GM21447 (cell line): ENCODE measurements around the gene NOXA1.

Source experiments
- ATAC-seq: cut with Tn5 transposase; IDR thresholded peaks from one replicate; pipeline ENCODE4 v1.9.1; 2021; ENCODE audit not compliant: unreplicated experiment

Gene NOXA1

GRCh38 chr9:137423514-137424291 lies 510 bp downstream of the NOXA1 start:
- no peak for ATAC-seq

DNA sequence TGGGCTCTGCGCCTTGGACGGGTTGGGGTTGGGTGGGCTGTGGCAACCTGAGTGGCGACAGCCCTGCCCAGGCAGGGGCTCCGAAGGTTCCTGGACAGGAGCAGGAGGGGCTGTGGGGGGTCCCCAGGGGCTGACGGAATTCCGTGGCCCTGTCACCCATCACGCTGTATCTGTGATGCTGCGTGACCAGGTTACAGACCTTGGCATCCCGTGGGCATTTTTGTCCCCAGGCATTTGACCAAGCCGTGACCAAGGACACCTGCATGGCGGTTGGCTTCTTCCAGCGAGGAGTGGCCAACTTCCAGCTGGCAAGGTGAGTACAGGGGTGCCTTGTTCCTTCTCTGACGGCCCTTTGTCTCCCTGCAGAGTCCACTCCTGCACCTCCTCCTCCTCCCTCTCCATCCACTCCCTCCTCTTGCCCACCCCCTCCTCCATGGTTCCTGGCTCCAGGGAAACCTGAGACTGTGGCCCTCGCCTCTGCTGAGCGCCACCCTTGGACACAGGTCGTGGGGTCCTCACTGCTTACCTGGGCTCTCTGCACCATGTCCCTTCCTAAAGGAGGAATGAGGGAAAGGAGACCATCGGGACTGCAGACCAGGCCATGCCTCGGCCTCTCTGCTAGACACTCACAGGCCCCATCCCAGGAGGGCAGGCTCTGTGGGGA lies 3.0 kb downstream of the NOXA1 start:
- ATAC-seq: no peak

DNA sequence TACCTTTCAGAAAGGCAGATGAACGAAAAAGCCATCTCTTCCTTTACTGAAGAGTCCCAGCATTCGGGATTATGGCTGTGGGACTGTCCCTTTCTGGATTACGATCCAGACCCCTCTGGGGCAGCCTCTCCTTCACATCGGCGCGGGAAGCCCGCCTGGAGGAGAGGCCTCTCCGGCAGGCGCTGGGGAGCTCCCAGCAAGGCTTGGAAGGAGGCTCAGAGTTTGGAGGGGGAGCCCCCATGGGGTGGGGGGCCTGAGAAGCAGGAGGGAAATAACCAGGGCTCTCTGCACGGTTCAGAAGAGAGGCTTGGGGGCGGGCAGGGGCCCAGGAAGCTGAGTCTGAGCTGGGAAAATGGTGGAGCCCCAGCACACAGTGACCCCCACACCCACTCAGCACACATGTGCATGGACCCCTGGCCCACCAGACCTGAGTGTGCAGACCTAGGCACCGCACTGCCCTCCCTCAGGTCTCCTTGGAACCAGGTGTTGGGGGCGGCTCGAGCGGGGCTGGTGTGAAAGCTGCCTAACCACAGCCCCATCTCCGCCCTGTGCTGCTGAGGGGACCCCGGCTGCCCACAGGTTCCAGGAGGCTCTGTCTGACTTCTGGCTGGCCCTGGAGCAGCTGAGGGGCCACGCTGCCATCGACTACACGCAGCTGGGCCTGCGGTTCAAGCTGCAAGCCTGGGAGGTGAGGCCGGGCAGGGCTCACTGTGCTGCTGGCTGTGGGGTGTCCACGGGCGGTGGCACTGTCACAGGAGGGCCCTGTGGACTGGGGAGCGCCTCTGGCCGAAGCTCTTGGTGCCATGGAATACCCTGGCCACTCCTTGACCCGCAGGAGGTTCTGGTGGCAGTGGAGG lies 4.5 kb downstream of the NOXA1 start:
- ATAC-seq: no peak

DNA sequence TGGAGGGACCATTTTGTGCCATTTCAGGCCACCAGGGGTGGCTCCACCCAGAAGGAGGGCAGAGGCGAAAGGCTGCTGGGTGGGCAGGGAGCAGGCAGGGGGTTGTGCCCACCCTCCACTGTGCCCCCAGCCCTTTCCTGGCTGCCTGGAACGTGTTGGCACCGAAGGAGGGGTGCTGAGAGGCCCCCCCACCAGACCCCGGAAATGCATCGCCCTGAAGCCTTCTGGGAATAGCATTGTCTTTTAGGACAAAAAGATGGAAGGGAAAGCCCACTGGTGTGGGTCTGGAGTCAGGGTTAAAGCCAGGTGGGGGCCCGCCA lies 5.1 kb downstream of the NOXA1 start:
- ATAC-seq: no peak

- no peak for ATAC-seq
Measured at GRCh38 chr9:137428841-137429545, 5.8 kb downstream of the NOXA1 start.

GRCh38 chr9:137429546-137429890 lies 6.3 kb downstream of the NOXA1 start:
- no peak for ATAC-seq

GRCh38 chr9:137429974-137430722 lies 7.0 kb downstream of the NOXA1 start:
- no peak for ATAC-seq

GRCh38 chr9:137430723-137431415 lies 7.7 kb downstream of the NOXA1 start:
- no peak for ATAC-seq

DNA sequence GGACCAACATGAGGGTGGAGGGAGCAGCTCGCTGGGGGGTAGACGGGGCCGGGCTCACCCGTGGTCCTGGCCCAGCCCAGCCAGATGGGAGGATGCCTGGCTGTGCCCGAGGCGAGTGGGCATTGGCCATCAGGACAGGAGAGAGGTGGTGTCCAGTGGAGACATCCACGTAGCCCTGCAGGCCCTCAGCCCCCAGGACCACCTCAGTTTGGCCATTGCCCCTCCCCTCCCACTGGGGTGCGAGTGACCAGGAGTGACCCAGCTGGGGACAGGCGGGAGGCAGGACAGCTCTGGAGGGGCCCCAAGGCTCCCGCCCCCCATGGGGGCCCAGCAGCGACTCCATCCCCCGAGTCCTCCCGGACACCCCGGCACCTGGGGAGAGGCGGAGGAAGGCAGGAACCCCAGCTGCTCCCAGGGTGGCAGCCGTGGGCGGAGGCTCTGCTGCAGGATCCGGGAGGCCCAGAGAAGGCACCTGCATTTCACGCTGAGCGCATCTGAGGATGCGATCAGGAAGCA lies 8.3 kb downstream of the NOXA1 start:
- no peak for ATAC-seq

DNA sequence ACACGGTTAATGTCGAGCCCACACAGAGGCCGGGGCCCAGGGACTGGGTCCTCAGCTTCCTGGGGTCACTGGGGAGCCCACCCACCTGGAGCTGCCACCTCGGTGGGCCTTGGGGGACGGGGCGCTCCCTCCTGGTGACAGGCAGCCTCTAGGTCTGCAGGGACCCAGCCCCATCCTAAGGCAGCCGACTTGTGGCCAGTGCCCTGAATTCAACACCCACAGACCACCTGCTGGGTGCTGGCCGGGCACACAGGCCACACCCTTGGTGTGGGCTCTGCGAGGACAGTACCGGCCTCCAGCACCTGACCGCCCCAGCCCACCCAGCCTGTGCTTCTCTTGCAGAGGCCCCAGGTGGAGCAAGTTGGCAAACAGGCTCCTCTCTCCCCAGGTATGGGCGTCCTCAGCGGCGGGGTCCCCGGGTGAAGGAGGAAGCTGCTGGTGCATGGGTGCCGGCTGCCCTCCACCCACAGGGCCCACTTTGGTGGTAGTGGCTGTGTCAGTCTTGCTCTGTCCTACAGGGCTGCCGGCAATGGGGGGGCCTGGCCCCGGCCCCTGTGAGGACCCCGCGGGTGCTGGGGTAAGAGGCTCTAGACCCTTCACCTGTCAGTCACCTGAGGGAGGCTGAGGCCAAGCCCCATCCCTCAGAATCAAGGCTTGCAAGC lies 9.6 kb downstream of the NOXA1 start:
- no peak for ATAC-seq

DNA sequence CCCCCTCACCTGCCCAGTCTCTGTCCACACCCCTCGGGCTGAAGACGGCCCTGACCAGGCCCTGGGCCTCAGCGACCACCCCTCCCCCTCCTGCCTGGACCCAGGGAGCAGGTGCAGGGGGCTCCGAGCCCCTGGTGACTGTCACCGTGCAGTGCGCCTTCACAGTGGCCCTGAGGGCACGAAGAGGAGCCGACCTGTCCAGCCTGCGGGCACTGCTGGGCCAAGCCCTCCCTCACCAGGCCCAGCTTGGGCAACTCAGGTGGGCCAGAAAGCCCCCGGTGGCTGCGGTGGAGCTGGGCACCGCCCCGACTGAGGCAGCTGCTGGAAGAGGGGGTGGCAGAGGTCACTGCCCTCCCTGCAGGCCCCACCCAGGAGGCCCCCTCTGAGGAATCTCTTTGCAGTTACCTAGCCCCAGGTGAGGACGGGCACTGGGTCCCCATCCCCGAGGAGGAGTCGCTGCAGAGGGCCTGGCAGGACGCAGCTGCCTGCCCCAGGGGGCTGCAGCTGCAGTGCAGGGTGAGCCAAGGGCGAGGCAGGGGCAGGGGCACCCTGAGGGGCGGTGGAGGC lies 10.2 kb downstream of the NOXA1 start:
- no peak for ATAC-seq

- ATAC-seq: no peak
Measured at GRCh38 chr9:137433916-137434431, 10.8 kb downstream of the NOXA1 start.

DNA sequence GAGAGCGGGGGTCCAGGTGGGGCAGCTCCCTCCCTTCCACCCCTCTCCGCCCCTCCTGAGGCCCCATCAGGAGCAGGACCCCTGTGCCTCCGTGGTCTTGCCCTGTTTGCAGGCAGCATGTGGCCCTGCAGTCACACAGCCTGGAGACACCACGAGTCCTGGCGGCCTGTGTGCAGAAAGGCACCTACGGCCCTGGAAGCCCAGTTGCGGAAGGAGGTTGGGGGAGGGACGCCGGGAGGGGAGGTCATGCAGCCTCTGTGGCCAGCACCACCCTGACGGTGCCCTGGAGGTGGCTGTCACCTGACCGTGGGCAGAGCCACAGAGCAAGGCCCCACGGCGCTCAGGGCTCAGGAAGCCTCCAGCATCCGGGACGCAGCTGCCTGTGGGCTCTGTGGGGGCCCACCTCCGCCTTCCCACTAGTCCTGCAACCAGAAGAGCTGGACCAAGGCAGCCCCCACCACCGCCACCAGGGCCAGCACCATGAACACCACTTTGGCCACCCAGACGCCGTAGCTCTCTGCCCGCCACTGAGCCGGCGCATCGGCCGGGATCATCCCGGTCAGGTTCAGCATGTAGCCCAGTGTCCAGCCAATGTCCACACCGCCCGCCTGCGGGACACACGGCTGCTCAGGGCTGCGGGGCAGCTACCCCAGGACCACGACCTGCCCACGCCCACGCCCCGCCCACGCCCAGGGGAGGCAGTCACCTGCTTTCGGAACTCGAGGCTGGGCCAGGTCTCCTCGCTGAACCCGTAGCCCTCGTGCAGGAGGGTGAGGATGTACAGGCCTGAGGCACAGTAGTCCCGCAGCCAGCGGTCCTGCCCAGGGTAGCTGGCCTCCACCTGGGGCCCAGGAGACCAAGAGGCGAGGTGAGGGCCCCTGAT lies 11.5 kb downstream of the NOXA1 start:
- ATAC-seq: no peak

DNA sequence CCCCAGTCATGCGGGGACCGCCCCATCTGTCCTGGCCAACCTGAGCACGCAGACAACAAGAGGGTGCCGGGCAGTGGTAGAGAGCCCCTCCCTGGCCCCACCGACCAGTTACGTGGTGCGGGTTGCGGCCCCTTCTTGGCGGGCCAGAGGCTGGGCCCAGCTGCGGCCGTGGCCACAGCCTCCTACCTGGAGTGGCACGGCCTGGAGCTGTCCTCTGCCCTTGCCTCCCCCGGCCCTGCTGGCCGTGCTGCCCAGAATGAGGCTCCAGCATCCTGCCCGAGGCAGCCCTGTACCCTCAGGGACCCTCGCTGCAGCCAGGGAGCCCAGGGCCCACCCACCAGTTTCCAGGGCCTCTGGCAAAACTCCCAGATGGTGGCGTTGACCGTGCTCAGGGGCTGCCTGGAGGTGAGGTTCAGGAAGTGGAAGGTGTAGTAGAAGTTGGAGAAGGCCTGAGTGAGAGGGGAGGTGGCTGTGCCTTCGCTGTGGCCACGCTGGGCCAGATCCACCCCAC lies 12.2 kb downstream of the NOXA1 start:
- no peak for ATAC-seq

- ATAC-seq: no peak
Measured at GRCh38 chr9:137435980-137436760, 13.0 kb downstream of the NOXA1 start.

GRCh38 chr9:137436761-137437600 lies 13.8 kb downstream of the NOXA1 start:
- ATAC-seq: no peak
